Stimulated activated effector memory CD8-positive, alpha-beta T cell treated with anti-CD3 and anti-CD28 coated beads, Interleukin-12 subunit alpha, Interleukin-12 subunit beta, amount 100 ng/mL, for 72 hours (primary cell): ENCODE data around the gene OR2D2.
"Not testable (repeated sequence)": the region's sequence is repeated elsewhere in the genome, so short reads cannot be mapped to it uniquely, and the experiment has no call there.

Experiments used
- ATAC-seq: fragments of 150-1000 bp; cut with Tn5 transposase; 2 replicates; pipeline ENCODE4 v1.10.0; 2021
- DNase-seq, 2 donors: peaks; one replicate each; pipeline ENCODE4 v3.0.0; 2021 to 2022; ENCODE audit warnings: low spot score in 2 of 2
- H3K27ac Mint-ChIP-seq: one replicate; pipeline ENCODE4 v1.8.0; 2022; ENCODE audit warnings: mild to moderate bottlenecking, mixed read lengths
- H3K36me3 Mint-ChIP-seq: one replicate; pipeline ENCODE4 v1.8.0; 2022; ENCODE audit warnings: mild to moderate bottlenecking, mixed read lengths
- H3K4me1 Mint-ChIP-seq: one replicate; pipeline ENCODE4 v1.8.0; 2022; ENCODE audit warnings: mixed read lengths
- H3K4me3 Mint-ChIP-seq: one replicate; pipeline ENCODE4 v1.8.0; 2022; ENCODE audit warnings: mild to moderate bottlenecking, mixed read lengths
- H3K9me3 Mint-ChIP-seq: one replicate; pipeline ENCODE4 v1.8.0; 2022; ENCODE audit warnings: mixed read lengths

The OR2D2 gene

DNA sequence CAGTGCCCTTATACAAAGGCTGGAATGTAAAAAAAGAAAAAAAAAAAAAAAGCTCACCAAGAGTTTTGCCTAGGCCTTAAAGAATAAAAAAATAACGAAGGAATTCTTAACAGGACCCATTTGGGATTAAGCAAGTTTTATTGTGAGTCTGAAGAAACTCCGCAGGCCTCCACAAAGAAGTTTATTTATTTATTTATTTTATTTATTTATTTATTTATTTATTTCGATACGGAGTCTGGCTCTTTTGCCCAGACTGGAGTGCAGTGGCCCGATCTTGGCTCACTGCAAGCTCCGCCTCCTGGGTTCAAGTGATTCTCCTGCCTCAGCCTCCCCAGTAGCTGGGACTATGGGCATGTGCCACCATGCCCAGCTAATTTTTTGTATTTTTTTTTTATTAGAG, 37.5 kb downstream of the OR2D2 start:
- H3K9me3 Mint-ChIP-seq, H3K36me3 Mint-ChIP-seq, DNase-seq, H3K27ac Mint-ChIP-seq, ATAC-seq, H3K4me3 Mint-ChIP-seq, H3K4me1 Mint-ChIP-seq: not testable (repeated sequence)

DNA sequence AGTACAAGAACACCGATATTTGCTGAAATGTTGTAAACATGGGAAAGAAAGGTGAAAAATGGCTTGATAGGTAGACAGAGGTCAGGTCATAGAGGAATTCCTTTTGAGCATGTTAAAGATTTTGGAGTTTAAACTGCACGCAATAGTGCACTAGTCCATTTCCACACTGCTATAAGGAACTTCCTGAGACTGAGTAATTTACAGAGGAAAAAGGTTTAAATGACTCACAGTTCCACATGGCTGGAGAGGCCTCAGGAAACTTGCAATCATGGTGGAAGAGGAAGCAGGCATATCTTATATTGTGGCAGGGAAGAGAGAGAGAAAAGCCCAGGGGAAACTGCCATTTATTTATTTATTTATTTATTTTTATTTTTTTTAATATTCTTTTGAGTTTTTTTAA, 41.8 kb downstream of the OR2D2 start:
- no peak for DNase-seq
- H3K9me3 Mint-ChIP-seq = peaks cover 7% of the 10 kb centered on the region
- no peak overlapping the region for H3K4me3 Mint-ChIP-seq
- ATAC-seq = no peak
- no peaks in the 10 kb centered on the region for H3K4me1 Mint-ChIP-seq
- no peak overlapping the region for H3K27ac Mint-ChIP-seq
- H3K36me3 Mint-ChIP-seq = no peaks in the 10 kb centered on the region

GRCh38 chr11:6845383-6845782, 46.9 kb downstream of the OR2D2 start, which contains the start of gene OR10A5:
OR10A5 (plus strand) TSS chr11:6845683; CDS start chr11:6845683, 0 bp downstream.
- Mint-ChIP-seq H3K36me3 (no peaks in the 10 kb centered on the region), H3K4me1 (no peaks in the 10 kb centered on the region), H3K4me3 (no peak within 1 kb of the TSS), H3K27ac (no peak within 1 kb of the TSS), H3K9me3 (no peaks in the 10 kb centered on the region)
- DNase-seq (no peak), ATAC-seq (no peak)

DNA sequence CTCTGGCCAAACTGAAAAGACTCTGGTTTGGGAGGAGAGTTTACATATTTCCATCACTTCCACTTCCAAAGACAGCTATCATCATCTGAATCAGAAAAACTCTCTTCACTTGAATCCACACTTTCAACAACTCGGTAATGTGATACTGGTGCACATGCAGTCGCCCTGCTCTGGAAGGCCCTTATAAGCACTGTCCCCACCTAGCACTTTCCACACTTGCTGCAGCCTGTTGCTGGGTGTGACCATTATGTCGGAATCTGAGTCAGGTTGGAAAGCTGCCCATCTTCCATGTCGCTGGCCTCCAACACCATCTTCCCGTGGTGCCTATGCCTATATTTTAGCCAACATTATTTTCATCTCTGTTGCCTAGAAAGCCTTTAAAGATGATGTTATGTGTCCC, 47.9 kb downstream of the OR2D2 start:
- Mint-ChIP-seq H3K36me3 (no peaks in the 10 kb centered on the region), H3K27ac (no peak overlapping the region), H3K9me3 (no peaks in the 10 kb centered on the region), H3K4me1 (no peaks in the 10 kb centered on the region), H3K4me3 (no peak overlapping the region)
- no peak for ATAC-seq
- no peak for DNase-seq

DNA sequence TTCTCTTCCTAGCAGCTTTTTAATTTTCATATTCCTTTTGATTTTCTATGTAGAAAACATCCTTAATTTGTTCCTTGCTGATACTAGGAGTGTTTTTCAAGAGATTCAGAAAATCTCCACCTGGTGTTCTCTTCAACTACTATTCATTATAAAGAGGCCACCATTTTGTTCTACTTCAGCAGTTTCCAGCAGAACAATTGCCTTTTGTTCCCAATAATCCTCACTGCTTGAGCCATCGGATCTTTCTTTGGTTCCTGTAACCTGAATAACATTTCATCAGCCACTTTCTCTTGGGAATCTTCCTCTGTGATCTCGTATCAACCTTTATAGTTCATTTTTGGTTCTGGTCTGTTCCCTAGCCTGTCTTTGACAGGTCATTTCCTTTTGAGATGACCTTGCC, 48.6 kb downstream of the OR2D2 start:
- H3K4me1 Mint-ChIP-seq = no peaks in the 10 kb centered on the region
- ATAC-seq = no peak
- no peak overlapping the region for H3K4me3 Mint-ChIP-seq
- no peaks in the 10 kb centered on the region for H3K36me3 Mint-ChIP-seq
- H3K9me3 Mint-ChIP-seq = no peaks in the 10 kb centered on the region
- H3K27ac Mint-ChIP-seq = no peak overlapping the region
- DNase-seq = no peak

DNA sequence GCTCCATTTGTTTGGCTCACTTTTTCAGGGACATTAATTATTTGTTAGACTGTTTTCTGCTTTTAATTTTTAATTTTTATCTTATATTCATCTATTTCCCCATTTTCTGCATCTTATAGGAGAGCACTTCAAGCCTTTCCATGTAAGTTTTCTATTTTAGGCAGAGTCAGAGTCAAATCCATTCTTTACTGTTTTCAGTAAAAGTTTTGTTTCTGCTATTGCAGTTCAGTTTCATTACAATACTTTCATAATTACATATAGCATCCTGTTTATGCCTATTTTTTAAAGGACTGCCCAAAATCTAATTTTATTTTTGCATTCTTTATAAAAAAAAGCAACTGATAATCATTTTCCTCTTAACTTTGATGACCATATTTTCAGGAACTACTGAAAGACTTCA, 50.6 kb downstream of the OR2D2 start:
- Mint-ChIP-seq H3K9me3 (no peaks in the 10 kb centered on the region), H3K27ac (no peak overlapping the region), H3K4me1 (no peaks in the 10 kb centered on the region), H3K4me3 (no peak overlapping the region), H3K36me3 (no peaks in the 10 kb centered on the region)
- no peak for DNase-seq
- ATAC-seq = no peak
